GM20431 (cell line): ENCODE measurements around the gene ARL15.

Experiments
- in situ Hi-C: fragments of 300-500 bp; cut with MseI, MboI; formaldehyde crosslinking; loops from one replicate; pipeline ENCODE4 v1.15.0; 2020; ENCODE audit warnings: low sequenced_read_pairs; ENCODE audit not compliant: unreplicated experiment

Gene ARL15

DNA sequence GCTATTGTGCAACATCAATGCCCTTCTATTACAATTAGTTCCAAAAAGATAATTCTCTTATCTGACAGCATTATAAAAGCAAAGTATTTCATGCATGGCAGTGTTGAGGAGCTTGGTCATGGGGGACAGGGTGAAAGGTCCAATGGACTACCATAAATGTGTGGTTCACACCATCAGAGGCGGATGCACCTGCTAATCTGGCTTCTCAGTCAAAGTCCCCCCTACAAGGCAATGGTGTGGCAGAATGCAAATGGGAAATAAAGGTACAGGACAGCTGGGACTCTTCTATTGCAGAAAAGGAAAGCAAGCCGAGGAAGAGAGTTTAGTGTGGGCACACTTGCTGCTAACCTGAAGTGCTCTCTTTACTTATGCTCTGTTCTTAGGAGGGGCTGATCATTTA lies 380.8 kb downstream of the ARL15 start:
- in situ Hi-C loops = no loop called here

DNA sequence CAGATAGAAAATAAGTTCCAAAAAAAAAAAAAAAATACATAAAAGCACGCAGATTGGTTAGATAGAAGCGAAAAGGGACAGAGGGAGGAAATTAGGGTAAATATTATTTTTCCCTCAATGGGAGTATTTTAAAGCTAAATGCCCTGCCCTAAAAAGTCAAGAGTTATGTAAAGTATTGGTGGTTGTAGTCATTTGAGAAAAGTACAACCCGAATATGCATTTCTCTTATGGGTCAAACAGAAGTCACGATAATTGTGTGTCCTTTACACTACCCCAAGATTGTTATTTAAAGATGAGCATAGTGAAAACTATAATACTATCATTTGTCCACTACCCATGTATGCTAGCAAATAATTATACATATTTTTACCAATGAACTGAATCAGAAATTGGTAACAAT lies 381.2 kb downstream of the ARL15 start:
- in situ Hi-C loops = no loop called here

DNA sequence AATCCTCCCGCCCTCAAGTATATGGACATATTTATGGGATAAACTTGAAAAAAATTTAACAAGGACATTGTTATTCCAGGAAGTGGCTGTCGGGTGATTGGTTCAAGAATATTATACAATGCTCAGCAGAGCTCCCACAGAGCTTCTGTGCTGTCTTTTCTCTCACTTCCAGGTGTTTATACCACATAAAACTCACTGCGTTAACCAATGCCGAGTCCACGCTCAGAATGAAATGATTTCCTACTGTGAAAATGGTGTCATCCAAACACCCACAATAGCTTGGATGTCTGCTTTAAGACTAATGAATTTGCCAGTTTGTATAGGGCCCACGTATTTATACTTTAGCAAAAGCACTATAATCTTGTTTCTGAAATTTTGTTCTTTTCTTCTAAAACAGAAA lies 381.7 kb downstream of the ARL15 start:
- in situ Hi-C loops = no loop called here

DNA sequence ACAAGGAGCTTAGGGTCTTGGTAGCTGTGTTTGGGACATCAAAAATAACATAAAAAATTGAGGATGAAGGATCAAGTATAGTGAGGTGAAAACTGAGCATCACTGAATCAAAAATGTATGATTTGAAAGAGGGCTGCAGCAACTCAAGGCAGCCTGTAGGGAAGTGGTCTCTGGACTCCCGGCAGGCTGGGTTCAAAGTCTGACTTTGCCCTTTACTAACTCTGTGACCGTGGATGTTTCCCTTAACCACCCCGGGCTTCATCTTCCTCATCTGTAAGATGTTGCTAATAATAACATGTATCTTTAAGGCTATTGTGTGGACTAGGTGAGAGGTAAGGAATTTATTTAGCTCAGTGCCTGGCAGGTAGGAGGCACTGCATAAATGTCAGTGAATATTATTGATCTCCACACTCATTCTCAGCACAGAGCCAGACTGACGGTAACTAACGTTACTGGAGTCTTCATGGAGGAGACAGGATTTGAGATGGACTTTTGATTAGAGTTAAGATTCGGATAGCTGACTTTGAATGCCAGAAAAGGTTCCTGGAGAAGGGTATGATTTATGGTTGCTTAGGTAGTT lies 382.6 kb downstream of the ARL15 start:
- in situ Hi-C loops = no loop called here

DNA sequence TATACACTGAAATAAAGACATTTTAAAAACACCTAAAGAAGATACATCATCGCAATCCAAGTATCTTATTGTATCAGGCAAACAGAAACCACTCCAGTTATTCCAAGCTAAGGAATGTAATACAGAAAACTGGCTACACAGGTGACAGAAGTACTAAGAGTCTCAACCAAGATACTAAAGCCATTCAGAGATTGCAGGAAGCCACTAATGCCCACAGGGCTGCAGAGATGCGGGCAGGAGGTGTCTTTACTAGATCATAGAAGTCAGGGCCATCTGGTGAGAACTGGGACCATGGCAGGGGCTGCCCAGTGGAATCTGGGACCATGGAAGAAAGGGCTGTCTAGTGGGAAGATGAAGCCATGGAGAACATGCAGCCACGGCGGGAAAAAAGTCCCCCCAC lies 384.3 kb downstream of the ARL15 start:
- in situ Hi-C loops = no loop called here

DNA sequence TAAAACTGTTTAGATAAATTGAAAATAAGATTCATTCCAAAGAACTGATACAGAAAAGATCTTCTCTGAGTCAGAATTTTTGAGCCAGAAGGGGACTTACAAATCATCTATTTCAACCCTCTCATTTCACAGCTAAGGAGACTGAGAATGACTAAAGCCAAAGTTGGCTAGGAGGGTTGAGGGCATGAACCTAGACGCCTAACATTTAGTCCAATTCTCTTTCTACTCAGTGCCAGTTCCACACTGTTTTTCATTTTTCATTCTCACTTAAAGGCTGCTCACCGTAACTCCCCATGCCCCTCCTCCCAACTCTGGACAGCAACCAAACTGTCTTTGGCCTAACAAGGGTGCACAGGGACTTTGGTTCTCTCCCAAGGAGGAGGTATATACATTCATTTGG lies 386.0 kb downstream of the ARL15 start:
- in situ Hi-C loops = no loop called here

DNA sequence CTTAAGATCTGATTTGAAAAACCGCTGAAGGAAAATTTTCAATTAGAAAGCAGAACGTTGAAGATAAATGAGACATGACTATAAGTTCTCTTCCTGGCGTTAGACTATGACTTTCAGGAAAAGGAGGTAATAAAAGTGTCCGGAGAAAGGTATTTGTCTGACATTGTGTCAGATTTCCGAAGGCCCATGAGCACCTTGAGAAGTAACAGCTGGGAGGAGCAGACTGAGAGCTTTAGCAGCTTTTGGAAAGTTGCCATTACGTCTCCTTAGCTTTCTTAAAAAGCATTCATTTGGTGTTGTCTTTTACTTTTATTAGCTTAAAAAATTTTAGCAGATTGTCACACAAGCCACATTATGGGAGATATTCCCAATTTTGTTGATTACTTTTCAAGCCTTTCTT lies 386.4 kb downstream of the ARL15 start:
- in situ Hi-C loops = no loop called here

DNA sequence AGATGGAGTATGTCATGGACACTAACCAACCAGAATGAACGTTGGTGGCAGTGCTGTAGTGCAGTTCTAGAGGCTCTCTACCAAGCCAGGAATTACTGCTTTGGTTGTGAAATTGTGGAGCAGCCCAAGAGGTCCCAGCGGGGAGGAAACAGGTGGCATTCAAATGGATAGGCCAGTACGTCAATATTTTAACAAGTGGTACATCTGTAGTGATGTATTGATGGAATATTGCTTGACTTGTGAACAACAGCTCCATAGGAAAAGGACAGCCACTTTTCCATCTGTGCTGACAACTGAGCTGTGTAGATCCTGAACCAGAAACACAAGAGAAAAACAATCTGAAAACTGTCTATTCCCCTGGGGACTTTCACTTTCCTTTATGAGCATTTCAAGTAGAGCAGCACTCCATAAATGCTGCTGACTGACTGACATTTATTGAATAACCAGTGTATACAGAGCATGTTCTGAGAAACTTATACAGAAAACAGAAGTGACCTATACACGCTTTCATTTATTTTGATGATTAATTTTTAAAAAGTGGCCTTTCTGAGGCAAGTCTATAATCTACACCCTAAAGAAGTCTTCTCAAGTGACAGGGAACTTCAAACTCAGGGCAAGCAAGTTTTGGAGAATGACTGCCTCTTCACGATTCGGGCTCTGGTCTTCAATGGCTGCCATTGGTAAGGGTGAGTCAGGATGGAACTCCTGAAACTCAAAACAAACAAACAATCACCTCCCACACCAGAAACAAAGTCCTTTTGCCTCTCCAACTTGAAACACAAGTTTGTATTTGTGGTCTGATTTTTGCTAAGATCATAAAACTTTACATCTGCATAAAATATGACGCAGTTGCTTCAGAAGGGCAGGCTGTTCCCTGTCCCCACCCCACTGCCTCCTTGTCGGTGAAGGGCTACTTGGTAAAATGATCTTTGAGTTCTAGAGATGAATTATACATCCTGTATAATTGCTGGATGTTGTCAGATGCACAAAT lies 387.6 kb downstream of the ARL15 start:
- in situ Hi-C loops = no loop called here

DNA sequence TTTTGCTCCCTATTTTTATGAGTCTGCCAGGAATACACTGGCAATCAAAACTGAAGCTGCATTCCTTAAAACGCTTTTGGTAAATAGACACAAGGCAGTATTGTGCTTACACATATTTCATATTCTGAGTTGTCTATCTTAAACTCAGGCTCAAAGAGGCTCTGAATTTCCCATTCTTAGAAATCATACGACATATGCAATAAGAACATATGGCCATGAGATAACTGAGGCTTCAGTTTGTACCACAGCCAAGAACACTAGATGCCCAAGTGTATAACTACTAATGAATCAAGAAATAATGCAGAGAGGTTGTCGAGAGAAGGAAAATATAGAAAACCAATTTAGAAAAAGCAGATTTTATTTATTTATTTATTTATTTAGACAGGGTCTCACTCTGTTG lies 392.5 kb downstream of the ARL15 start:
- in situ Hi-C loops = no loop called here

DNA sequence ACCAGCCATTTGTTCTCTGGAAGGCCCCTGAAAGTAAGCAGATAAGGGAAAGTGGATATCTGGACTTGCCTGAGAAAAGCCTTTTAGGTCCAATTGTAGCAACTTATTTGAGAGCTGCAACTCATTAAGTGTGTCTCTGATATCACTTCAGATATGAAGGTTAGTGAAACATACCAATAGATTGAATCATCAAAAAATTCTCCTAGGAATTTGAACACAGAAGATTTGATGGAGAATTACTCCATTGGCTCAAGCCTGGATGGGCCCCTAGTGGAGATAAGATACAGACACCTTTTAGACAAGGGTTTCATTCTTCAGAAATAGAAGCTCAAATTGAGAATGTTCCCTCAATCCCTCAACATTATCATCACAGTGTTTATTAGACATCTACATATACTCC lies 393.3 kb downstream of the ARL15 start:
- in situ Hi-C loops = no loop called here

DNA sequence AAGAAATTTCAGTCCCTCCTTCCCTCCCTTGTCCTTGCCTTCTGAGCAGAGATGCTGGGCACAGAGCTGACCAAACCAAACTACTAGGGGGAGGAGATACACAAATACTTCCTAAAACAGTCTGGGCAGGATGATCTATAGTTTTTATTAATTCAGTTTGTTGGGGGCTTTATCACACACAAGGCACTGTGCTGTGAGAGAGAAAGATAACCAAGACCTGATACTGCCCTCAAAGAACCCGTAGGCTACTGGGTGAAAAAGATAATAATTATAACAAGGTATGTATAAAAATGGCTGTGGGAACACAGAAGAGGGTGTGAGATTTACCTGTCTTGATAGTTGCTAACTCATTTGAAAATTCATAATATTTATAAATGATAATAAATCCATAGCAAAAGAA lies 395.3 kb downstream of the ARL15 start:
- in situ Hi-C loops = no loop called here

DNA sequence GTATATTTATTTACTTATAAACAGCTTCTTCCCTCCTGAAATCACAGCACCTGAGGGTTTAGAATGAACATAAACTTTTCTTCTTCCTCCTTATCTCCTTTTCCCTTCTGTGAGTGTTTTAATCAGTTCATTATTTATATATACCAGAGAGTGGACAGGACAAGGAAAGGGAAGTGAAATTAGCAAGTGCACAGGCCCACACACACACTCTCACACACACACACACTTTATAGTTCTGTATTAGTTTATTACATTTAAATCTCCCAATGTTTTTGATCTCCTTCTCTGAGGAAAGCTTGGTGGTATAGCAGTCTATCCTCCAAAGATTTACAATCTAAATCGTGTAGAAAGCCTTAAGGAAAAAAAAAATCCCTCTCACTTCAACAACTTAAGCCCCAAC lies 396.4 kb downstream of the ARL15 start:
- in situ Hi-C loops = no loop called here

DNA sequence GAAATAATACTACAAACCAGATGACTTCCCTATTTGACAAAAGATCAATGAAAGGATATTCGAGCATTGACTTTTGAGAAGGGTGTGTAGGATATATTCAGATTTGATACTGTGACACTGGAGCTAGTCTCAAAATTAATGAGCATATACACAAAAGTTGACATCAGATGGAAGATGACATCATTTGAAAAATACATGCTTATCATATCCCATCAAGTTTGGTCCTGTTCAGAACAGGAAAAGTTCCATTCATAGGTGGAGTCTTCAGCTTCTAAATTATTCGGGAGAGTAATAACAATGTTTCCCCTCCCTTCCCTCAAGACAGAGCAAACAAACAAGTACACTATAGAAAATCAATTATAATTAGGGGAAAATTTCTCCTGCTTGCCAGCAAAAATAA lies 401.6 kb downstream of the ARL15 start:
- in situ Hi-C loops = no loop called here

DNA sequence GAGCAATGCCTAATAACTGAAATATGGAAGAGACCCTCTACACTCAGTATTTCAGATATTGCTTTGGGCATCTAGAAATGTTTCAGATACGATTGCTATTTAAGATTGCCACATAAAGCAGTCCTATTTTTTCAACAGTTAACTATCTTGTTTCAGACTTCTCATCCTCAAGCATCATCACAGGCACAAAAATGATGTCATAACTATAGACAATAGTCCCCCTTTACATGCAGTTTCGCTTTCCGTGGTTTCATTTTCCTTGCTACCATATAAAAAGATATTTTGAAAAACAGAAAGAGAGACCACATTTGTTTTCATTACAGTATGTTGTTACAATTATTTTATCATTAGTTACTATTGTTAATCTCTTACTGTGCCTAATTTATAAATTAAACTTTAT lies 402.5 kb downstream of the ARL15 start:
- in situ Hi-C loops = no loop called here

DNA sequence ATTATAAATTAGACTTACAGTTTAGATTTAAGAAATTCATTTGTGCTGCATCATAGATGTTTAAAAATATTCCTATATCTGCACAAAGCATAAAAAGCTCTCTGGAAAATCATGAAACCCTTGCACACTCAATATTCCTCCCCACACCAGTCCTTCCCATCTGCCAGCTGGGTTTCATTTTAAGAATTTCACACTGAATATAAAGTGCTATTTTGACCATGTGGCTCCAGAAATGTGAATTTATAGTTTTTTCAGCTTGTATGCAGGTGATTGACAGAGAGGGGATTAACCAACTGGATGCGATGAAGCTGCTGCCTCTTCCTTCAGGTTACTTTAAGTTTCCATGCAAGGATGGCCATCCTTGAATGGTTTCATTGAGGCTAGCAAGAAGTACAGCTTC lies 403.6 kb downstream of the ARL15 start:
- in situ Hi-C loops = no loop called here

DNA sequence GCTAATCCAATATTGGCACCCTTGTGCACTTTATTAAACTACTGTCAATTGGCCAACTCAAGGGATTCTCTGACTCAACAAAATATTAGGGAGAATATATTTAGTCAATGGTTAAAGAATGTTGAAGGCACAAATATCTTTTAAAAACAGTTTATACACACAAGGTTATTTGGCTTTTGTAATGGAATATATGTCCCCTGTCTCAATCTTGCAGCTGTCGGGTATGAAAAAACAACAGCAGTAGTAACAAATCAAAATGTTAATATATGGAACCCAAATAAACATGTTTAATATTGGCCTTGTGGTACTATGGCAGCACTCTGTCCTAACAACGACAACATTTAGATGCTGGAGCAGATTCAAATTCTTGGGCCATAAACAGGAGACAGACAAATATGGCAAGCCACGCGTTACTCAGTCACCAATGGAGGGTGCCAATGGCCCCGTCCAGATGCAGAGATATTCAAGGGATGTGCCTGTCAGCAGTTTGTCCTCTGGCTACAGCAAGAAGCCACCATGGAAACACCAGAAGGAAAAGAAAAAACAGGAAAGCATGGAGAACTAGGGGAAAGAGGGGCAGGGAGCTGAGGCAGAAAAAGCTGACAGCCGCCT lies 408.0 kb downstream of the ARL15 start:
- in situ Hi-C loops = no loop called here

DNA sequence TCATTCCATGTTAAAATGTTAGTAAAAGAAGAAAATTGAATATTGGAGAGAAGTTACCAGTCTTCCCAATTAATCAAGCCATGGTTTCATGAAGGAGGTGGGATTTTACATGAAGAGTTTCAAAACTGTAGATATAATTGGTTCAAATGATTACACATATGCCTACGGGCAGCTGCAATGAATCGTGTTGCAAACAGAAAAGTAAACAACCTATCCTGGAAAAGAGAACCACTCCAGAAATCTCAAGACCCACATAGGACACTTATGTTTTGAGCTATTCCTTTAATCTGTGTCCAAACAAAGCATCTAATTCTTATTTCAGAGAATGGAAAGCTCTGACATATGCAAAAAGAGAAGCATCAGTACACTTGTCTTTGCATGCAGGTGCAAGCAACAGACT lies 409.7 kb downstream of the ARL15 start:
- in situ Hi-C loops = no loop called here

DNA sequence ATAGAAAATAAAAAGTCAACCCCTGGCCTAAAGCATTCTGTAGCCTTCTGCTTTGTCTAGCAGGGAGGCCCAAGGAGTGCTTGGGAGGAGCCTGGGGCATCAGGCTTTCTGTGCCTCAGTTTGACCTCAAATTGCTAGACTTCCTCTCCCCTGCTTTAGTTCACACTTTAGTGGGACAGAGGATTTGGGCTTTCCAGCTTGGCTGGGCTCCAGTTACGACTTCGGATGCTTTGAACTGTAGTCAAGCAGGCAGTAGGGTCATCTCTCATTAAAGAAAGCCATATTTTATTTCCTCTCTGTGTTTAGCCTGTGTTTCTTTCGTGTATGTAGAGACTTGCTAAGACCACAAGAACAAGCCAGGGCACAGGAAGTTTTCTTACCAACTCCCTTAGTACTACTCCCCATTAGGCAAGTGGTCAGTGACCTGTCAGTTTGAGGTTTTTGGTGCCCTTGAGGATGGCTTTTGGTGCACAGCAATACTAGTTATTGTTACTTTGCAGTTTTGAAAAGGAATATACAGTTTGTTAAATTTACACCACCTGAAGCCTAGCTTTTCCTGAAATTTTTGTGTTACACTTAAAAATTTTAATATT lies 415.2 kb downstream of the ARL15 start:
- in situ Hi-C loops = no loop called here

DNA sequence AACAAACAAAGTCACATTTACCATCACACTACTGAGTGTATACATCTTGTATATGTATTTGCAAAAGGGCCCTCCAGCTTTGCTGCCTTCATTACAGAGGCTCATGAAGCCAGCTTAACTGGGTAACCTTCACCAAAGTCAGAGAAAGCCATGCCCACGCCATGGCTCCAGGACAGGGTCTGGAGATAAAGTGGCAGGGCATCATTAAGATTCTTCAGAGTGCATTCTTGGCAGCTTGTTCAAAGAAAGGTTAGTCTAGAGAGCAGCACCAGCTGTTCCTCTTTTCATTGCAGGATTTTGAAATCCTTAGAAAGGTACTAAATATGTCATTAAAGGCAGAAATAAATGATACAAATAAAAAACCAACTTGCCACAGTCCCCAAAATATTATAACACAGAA lies 416.7 kb downstream of the ARL15 start:
- in situ Hi-C loops = no loop called here

DNA sequence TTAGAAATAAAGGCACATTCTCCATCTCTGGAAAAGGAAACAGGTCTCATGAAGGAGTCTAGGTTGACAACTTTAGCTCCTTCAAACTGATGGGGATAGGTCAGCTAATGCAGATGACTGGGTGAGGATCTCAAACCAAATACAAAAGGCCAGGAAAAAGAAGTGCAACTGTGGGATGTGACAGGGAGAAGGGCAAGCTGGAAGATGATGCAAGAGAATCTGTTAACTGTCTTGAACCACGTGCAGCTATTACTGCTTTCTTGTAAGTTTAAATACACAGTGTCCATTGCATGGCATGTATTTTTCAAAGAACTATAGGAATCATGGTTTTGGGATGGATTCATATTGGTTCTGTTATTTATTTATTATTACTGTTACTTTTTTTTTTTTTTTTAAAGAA lies 418.1 kb downstream of the ARL15 start:
- in situ Hi-C loops = no loop called here

DNA sequence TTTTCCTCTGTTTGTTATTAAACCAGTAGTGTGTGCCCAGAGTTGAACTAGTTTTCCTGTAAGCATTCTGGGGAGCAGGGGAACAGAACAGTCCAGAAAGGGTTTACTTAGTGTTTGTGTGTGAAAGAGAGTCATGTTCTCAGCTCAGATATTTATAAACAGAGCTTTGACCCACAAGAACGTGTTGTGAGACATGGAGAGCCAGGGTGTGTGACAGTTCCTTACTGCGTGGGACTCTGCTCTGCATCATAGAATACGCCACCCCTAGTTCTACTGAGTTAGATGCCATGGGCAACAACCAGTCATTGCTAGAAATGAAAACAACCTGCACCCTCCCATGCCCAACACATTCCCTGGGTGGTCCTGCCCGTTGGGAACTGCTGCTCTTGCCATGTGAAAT lies 419.2 kb downstream of the ARL15 start:
- in situ Hi-C loops = no loop called here
